ENCODE measurements around the gene FCHSD2. TPM values are rescaled to one million over a fixed set of nuclear protein-coding genes. Genes with fewer than 3 reads are reported as not detected.
"Not testable (repeated sequence)": the region's sequence is repeated elsewhere in the genome, so short reads cannot be mapped to it uniquely, and the experiment has no call there.

FCHSD2 gene
- total RNA-seq, 1 donor from 2014 or later, result 10.0 TPM

DNA sequence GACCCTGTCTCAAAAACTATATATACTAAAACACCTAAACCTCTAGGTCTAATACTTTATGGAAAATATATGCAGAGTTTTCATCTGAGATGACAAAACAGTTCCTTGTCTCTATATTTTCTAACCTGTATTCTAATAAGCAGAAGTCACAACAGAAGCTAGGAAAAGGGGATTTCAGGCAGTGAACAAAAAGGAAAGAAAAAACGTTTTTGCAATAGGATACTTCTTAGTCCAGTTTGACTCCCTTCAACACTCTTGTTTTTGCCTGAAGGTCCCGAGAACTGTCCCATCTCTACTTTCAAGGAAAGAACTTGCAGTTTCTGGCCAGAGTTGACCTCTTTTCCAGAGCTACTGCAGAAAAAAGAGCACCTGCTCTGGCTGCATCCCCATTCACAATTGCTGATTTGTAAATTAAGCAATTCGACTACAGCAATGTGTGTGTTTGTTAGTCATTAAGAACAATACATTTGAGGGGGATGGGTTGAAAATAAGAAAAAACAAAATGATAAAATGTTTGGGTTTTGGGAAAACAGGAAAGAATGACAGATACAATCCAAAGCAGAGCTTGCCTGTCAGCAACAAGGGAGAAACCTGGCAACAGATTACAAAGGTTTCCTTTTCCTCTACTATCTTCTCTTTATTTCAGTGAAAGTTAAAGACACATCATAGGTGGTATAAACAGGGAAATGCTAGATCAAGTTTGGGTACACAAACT is 160.0 kb downstream of the FCHSD2 start:
- no peak for FAIRE-seq
- DNase-seq (ENCODE audit: low read depth), result no peak

GRCh38 chr11:72981080-72981479 is 161.0 kb downstream of the FCHSD2 start:
- no peak overlapping the region for H3K4me3 ChIP-seq (ENCODE audit: low read depth, low read length)
- H3K36me3 ChIP-seq (ENCODE audit: control insufficient read depth, insufficient read depth, low read length), result no peaks in the 10 kb centered on the region
- DNase-seq (ENCODE audit: low read depth), result no peak
- H3K27me3 ChIP-seq (ENCODE audit: control insufficient read depth, insufficient read depth, low read length), result no peaks in the 10 kb centered on the region
- TF ChIP-seq, protein P1, sequence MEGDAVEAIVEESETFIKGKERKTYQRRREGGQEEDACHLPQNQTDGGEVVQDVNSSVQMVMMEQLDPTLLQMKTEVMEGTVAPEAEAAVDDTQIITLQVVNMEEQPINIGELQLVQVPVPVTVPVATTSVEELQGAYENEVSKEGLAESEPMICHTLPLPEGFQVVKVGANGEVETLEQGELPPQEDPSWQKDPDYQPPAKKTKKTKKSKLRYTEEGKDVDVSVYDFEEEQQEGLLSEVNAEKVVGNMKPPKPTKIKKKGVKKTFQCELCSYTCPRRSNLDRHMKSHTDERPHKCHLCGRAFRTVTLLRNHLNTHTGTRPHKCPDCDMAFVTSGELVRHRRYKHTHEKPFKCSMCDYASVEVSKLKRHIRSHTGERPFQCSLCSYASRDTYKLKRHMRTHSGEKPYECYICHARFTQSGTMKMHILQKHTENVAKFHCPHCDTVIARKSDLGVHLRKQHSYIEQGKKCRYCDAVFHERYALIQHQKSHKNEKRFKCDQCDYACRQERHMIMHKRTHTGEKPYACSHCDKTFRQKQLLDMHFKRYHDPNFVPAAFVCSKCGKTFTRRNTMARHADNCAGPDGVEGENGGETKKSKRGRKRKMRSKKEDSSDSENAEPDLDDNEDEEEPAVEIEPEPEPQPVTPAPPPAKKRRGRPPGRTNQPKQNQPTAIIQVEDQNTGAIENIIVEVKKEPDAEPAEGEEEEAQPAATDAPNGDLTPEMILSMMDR (IDR thresholded peaks at IDR 0.05; ENCODE audit: insufficient read depth, low read length, severe bottlenecking), result no peak
- FAIRE-seq, result no peak

More for the DNA sequence above, 160.0 kb downstream of the FCHSD2 start:
- no peaks in the 10 kb centered on the region for H3K36me3 ChIP-seq (ENCODE audit: control insufficient read depth, insufficient read depth, low read length)
- H3K4me3 ChIP-seq (ENCODE audit: low read depth, low read length), result no peak overlapping the region
- H3K27me3 ChIP-seq (ENCODE audit: control insufficient read depth, insufficient read depth, low read length), result no peaks in the 10 kb centered on the region
- TF ChIP-seq, protein P1 (IDR thresholded peaks at IDR 0.05; ENCODE audit: insufficient read depth, low read length, severe bottlenecking), result no peak

DNA sequence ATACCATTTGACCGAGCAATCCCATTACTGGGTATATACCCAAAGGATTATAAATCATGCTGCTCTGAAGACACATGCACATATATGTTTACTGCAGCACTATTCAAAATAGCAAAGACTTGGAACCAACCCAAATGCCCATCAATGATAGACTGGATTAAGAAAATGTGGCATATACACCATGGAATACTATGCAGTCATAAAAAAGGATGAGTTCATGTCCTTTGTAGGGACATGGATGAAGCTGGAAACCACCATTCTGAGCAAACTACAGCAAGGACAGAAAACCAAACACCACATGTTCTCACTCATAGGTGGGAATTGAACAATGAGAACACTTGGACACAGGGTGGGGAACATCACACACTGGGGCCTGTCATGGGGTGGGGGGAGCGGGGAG is 164.3 kb downstream of the FCHSD2 start:
- FAIRE-seq; H3K27me3 ChIP-seq (ENCODE audit: control insufficient read depth, insufficient read depth, low read length); DNase-seq (ENCODE audit: low read depth); H3K4me3 ChIP-seq (ENCODE audit: low read depth, low read length); H3K36me3 ChIP-seq (ENCODE audit: control insufficient read depth, insufficient read depth, low read length): not testable (repeated sequence)

DNA sequence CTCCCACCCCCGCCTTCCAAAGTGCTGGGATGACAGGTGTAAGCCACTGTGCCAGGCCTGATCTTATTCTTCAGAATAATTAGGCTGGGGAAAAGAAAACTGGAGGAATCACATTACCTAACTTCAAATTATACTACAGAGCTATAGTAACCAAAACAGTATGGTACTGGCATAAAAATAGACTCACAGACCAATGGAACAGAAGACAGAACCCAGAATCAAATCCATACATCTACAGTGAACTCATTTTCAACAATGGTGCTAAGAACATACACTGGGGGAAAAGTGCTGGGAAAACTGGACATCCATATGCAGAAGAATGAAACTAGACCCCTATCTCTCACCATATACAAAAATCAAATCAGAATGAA is 165.6 kb downstream of the FCHSD2 start:
- DNase-seq (ENCODE audit: low read depth); FAIRE-seq; H3K36me3 ChIP-seq (ENCODE audit: control insufficient read depth, insufficient read depth, low read length); H3K27me3 ChIP-seq (ENCODE audit: control insufficient read depth, insufficient read depth, low read length); H3K4me3 ChIP-seq (ENCODE audit: low read depth, low read length): not testable (repeated sequence)

DNA sequence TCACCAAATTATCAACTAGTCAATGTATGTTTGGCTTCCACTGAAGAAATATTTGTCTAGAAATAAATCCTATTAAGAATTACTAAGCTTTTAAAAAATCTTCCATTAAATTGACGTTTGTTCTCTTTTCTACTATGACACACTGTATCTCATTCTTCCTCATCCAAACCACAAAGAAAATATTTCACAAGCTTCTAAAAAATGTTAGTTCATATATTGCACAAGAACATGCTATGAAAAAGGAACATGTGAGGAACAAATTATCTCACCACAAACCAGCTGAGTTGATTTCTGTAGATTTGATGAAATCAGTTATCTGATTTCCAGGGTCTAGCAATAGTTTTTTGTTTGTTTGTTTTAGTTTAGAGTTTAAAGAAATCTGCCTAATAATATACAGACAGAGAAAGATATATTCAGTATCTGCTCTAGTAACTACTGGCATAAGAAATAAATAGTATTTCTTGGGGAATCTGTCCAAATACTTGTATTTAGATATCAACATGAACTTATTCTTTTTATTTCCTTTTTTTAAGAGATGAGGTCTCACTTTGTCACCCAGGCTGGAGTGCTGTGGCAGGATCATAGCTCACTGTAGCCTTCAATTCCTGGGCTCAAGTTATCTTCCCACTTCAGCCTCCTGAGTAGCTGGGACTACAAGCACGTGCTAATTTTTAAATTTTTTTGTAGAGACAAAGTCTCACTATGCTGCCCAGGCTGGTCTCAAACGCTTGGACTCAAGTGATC is 166.2 kb downstream of the FCHSD2 start:
- DNase-seq (ENCODE audit: low read depth) (peak; percentile 87), FAIRE-seq (no peak)
- Histone ChIP-seq H3K36me3 (ENCODE audit: control insufficient read depth, insufficient read depth, low read length) (no peaks in the 10 kb centered on the region), H3K4me3 (ENCODE audit: low read depth, low read length) (no peak overlapping the region), H3K27me3 (ENCODE audit: control insufficient read depth, insufficient read depth, low read length) (no peaks in the 10 kb centered on the region)
- TF ChIP-seq, protein P1 (IDR thresholded peaks at IDR 0.05; ENCODE audit: insufficient read depth, low read length, severe bottlenecking), result no peak

GRCh38 chr11:72974487-72975205 is 167.5 kb downstream of the FCHSD2 start:
- DNase-seq (ENCODE audit: low read depth) (no peak), FAIRE-seq (no peak)
- Histone ChIP-seq H3K27me3 (ENCODE audit: control insufficient read depth, insufficient read depth, low read length) (no peaks in the 10 kb centered on the region), H3K4me3 (ENCODE audit: low read depth, low read length) (no peak overlapping the region), H3K36me3 (ENCODE audit: control insufficient read depth, insufficient read depth, low read length) (no peaks in the 10 kb centered on the region)
- TF ChIP-seq, protein P1 (IDR thresholded peaks at IDR 0.05; ENCODE audit: insufficient read depth, low read length, severe bottlenecking), result no peak

Measured in bronchial epithelial cell (primary cell).